Epithelial cell of esophagus (primary cell): Measurements from ENCODE around the gene SNED1.

ENCODE experiments used
- DNase-seq: peaks from one replicate; pipeline ENCODE4 v3.0.0; 2010; ENCODE audit warnings: low read depth
- H3K4me3 ChIP-seq: 2 replicates; pipeline ENCODE4 v1.5.1; 2011; ENCODE audit warnings: mild to moderate bottlenecking, low read length, control low read depth
- CTCF ChIP-seq: IDR thresholded peaks from 2 replicates; pipeline ENCODE4 v1.5.1; 2011; ENCODE audit warnings: low read depth, mild to moderate bottlenecking, low read length, control low read depth, inconsistent platforms; ENCODE audit not compliant: insufficient read depth; ENCODE audit errors: missing control alignments

Gene SNED1

DNA sequence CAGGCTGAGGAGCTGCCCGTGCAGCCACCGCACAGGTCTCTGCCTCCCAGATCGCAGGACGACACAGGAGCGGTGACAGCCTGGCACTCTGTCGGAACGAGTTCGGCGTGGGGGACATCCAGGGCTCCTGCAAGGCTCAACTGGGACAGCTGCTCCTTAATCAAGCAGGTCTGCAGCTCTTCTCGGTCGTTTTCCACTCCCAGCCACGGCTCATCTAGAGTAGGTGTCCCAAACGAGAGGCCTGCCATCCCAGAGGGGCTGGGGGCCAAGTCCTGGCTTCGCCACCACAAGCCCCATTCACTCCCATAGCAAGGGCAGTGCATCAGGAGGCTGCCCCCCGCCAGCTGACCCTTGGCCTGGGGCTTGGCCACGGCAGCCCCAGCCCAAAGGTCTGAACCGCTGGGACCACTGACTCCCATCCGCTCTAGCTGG is 128.4 kb downstream of the SNED1 start:
- TF ChIP-seq CTCF: no peak
- DNase-seq: no peak
- H3K4me3 ChIP-seq: no peak overlapping the region

GRCh38 chr2:241128266-241128665 is 129.8 kb downstream of the SNED1 start:
- TF ChIP-seq CTCF: no peak
- DNase-seq: no peak
- no peak overlapping the region for H3K4me3 ChIP-seq

DNA sequence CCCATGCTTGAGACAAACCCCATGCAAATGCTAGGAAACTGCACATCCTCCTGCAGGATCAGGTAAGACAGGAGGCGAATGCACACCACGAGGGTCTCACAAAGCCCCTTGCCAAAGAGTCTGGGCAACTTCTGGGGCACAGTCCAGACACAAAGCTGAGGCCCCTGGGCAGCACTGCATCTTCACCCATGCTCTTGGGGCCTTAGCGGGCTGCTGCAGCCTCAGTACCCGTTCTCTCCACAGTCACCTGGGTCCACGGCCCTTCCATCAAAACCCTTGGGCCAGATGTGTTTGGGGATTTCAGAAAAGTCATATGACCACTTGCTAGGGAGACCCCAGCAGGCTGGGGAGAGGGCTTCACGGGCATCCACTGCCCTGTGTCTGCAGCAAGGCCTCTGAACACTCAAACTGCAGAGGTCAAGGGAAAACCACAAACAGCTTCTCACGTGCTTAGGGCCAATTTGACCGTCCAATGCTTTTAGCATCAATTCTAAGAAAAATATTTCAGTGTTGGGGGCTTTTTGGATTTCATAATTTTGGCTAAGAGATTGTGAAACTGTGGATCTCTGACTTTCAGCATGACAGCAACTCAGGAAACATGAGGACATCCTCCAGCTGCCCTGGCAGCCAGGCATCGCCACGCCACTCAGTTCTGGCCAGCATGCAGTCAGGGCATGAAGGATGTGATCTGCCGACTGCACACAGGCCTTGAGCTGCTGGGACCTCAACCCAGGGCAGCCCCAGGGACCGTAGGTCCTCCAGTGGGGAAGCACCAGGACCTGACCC is 130.9 kb downstream of the SNED1 start:
- DNase-seq: no peak
- H3K4me3 ChIP-seq: no peak overlapping the region
- no peak for TF ChIP-seq CTCF

GRCh38 chr2:241130316-241130715 is 131.9 kb downstream of the SNED1 start:
- no peak for TF ChIP-seq CTCF

GRCh38 chr2:241131531-241131930 is 133.1 kb downstream of the SNED1 start:
- no peak for DNase-seq
- TF ChIP-seq CTCF: no peak
- no peak overlapping the region for H3K4me3 ChIP-seq

More at GRCh38 chr2:241130316-241130715, 131.9 kb downstream of the SNED1 start:
- H3K4me3 ChIP-seq: no peak overlapping the region
- DNase-seq: no peak

DNA sequence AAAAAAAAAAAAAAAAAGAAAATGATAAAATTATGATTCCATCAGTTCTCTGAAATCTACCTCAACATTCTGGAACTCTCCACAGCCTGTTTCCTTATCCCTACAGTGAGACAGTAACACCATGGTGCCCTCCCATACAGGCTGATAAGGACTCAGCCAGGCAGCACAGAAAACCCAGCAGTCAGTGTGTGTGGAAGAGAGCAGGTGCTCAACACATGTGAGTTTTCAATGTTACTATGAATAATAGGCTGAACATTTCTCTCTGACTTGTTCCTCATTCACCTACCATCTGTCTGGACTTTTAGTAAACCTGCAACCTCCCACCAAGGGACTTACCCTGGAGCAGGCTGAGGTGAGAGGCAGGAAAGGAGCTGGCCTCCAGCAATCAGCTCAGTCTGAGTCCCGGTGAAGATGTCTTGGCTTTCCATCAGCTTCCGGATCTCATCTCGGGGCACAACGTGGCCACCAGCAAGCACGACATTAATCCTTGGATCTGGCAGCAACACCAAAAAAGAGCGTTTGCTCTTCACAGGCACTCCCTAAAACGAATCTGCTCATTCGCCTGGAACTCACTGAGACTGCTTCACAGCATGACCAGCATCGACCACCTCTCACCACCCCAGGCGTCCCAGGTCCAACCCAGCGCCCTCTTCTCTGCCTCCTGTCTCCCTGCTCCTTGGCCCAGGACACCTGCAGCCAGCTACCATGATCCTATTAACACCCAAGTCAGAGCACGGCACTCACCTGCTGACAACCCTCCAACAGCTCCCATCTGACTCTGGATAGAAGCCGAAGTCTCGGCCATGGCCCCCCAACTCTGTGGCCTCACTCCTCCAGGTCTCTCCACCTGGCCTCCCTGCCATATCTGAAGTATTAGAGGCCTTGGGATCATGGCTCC is 134.4 kb downstream of the SNED1 start:
- no peak for TF ChIP-seq CTCF
- no peak for DNase-seq
- H3K4me3 ChIP-seq: no peak overlapping the region
